GM18868 (cell line): Measurements from ENCODE around the gene CBLL1.

Source experiments
- ATAC-seq: cut with Tn5 transposase; IDR thresholded peaks from one replicate; pipeline ENCODE4 v1.9.1; 2021; ENCODE audit warnings: mild to moderate bottlenecking, moderate library complexity; ENCODE audit not compliant: unreplicated experiment

Gene CBLL1

DNA sequence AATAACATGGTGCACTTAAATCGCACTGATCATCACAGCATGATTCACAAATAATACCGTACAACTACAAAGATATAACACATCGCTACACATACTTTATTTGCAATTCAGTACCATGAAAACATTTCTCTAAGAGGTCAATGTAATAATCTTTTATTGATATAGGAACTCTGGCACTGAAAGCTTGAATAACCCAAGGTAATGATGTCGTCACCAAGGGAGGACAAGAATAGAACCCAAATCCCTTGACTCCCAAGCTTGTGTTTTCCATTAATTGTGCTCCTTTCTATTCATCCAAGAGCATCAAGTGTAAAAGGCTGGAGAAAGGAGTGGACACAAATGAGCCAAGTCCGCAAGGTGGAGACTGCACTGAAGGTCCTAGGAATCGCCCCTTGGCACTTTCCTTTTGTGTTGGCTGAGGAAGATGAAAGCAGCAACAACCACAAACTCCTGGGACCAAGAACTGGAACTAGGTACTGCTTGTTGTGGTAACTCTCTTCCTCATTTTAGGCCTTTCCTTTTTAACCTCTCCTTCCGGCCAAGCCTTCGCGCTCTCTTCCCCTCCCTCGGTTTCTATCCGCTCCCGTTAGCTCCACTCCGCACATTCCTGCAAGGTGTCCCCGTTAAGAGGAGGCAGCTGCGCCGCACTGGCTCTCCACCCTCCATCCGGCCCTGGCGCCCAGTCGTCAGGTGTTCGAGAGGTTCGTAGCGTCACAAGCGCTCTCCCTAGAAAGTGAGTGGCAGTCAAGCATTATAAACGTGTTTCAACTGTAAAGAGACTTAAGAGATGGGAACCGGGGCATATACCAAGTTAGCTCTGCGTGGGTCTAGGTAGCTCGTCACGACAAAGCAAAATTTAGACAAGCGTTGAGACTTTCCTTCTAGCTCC, 1.0 kb upstream of the CBLL1 start:
- ATAC-seq = peak; percentile 36

DNA sequence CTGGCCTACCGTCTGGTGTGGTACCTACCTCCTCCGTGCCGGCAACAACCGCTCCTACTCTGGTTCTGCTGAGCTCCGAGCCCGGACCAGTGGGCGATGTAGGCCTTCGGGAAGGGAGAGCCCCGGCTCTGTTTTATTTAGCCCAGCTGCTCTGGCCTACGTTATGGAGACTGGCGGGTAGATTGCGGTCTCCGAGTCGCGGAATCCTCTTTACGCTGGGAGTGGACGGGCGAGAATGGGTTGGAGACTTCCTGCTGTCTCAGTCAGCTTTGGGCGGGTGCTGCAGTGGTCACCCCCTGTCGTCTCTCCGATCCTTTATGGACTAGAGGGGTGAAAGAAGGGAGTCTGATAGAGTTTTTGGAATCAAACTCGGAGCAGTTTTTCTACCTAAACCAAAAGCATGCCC, 406 bp downstream of the CBLL1 start:
- ATAC-seq = peak; percentile 32

- ATAC-seq = no peak
These were observed 2.1 kb downstream of the CBLL1 start for GRCh38 chr7:107746006-107746405.

DNA sequence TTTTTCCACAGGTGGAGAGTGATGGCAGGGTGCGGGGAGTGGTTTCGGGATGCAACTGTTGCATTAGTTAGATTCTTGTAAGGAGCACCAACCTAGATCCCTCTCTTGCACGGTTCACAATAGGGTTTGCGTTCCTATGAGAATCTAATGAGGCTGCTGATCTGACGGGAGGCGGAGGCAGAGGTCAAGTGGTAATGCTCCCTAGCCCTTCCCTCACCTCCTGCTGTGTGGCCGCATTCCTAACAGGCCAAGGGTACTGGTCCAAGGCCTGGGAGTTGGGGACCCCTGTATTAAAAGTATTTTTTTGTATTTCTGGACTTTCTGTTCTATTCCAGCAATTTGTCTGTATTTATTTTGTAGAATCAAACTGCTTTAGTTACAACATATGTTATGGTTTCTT, 7.2 kb downstream of the CBLL1 start:
- no peak for ATAC-seq

- no peak for ATAC-seq
These were observed 10.7 kb downstream of the CBLL1 start for GRCh38 chr7:107754642-107755041.

GRCh38 chr7:107758667-107759066, 14.7 kb downstream of the CBLL1 start:
- no peak for ATAC-seq

DNA sequence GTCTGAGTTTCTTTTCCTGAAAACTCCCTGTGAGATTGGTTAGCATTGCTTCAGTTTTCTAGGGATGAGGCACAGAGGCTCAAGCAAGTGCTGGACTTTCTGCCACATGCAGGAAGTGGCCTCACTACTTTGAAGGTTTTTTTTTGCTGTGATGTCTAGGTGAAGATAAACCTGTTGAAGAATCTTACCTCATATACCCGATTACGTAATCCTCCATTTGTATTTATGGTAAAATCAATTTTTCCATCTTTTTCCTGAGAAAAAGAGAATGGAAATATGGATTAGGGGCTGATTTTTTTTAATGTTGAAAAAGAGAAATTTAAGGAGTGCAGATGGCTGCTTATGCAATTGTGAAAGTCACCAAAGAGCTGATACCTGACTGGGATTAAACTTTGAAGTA, 23.4 kb downstream of the CBLL1 start:
- no peak for ATAC-seq

- ATAC-seq = no peak
These were observed 24.3 kb downstream of the CBLL1 start for GRCh38 chr7:107768263-107768662.

DNA sequence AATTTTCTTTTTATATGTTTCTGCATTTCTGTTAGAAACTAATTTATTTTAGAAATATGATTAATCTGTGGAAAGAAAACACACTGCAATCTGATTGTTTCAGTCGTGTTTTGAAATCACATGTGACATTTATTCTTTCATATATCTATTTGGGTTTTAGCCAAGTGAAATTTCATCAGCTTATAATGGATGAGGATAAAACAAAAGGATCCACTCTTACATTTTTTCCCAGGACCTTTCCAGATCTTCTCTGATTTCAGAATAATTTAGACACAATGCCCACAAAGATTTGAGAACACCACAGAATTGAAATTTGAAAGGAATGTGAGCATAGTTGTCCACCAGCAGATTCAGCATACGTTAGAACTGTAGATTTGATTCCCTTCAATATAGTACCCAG, 29.1 kb downstream of the CBLL1 start:
- ATAC-seq = no peak

DNA sequence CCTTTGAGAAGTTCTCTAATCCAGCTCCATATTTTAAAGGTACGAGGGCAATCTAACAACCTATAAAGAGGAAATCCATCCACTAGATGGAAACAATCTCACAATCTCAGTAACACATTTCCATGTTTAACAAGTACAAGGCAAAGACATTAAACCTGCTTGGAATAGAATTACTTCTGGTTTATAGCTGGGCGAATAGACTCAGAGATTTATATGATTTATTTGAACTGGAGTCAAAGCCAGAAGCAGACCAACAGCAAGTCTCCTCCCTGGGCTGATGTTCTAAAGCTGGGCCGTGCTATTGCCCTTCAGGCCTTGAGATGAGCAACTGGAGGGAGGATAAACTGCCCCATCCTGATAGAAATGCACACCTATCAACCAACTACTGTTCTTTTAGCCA, 33.8 kb downstream of the CBLL1 start:
- ATAC-seq = no peak

DNA sequence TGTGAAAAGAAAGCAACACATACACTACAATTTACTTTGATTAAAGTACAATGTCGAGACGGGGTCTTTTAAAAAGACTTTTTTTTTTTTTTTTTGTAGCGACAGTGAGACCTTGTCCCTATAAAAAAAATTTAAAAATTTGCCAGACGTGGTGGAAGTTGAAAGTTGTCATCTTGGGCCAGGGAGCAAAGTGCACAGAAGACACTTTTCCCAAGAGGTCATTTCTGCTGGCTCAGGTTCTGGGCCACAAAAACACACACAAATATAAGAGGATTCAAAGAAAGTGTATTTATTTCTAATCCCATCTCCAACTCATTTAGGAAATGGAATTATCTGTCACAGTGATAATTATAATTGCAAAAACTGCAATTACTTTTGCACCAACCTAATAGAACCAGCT, 34.3 kb downstream of the CBLL1 start:
- ATAC-seq = no peak

- no peak for ATAC-seq
These were observed 35.7 kb downstream of the CBLL1 start for GRCh38 chr7:107779647-107780099.

GRCh38 chr7:107782374-107782773, 38.4 kb downstream of the CBLL1 start:
- ATAC-seq = no peak

GRCh38 chr7:107783648-107784047, 39.7 kb downstream of the CBLL1 start:
- no peak for ATAC-seq

GRCh38 chr7:107785170-107785569, 41.2 kb downstream of the CBLL1 start:
- no peak for ATAC-seq

DNA sequence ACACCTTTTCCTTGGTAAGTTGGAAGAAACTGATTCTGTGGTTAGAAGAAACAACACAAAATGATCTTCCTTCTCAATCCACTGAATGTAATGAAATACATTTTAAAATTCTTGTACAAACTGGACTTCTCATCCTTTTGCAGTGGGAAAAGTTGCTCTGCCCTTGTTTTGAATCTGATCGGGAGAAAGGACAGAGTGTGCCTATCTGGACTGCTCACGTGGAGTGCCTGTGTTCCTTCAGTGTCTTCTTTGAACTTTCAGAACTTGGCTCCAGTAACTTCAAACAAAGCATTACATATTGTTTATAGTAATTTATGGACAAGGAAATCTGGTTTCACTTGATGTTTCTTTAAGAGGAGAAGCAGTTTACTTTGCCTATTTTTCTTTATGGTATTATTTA, 42.0 kb downstream of the CBLL1 start:
- ATAC-seq = no peak

GRCh38 chr7:107788216-107788615, 44.3 kb downstream of the CBLL1 start:
- no peak for ATAC-seq

DNA sequence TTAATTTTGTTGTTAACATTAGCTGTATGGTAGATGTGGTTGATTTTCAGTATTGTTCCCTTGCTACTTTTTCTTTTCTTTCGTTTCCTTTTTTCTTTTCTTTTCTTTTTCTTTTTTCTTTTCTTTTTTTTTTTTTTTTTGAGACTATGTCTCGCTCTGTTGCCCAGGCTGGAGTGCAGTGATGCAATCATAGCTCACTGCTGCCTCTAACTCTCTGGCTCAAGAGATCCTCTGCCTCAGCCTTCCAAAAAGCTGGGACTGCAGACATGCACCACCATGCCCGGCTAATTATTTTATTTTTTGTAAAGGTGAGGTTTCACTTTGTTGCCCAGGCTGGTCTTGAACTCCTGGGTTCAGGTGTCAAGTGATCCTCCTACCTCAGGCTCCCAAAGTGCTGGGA, 44.7 kb downstream of the CBLL1 start:
- ATAC-seq = no peak

DNA sequence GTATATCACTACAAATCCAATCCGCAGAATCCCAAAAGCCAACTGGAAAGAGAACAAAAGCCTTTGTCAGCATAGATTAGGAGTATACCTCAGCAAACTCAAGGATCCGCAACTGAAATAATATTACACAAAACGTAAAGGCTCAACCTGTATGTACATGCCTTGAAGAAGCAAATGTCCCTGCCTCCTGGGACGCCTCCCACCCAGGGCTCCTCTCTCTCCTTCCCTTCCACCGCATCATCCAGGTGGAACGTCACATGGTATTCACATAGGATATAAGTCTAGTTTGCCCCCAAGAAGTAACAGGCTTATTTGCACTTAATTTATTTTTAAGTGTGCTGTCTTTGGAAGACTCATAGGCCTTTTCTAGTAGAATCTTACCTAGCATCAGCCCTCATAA, 45.7 kb downstream of the CBLL1 start:
- no peak for ATAC-seq

- ATAC-seq = no peak
These were observed 48.4 kb downstream of the CBLL1 start for GRCh38 chr7:107792364-107792763.

DNA sequence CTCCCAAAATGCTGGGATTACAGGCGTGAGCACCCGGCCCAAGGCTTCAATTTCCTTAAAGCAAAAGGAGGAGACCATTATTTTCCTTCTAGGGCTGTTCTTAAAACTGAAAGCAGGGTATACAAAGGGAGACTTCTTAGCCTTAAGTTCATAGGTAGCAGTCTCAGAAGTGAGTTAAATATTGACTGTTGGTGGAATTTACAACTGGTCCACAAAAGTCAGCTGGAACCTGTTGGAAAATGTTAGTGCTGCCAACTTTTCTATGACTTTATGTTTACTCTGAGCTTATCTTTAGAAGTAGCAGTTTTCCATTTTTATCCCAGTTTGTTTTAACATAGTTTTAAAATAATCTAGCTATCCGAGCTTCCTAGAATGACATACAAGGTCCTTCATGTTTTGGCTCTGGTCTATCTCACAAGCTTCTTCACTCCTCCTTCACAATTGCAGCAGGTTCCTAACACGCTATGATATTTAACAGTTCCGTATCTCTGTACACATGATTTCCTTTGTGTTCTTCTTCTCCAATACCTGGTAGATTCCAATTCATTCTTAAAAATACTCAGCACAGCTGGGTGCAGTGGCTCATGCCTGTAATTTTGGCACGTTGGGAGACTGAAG, 55.8 kb downstream of the CBLL1 start:
- ATAC-seq = no peak

- no peak for ATAC-seq
These were observed 59.2 kb downstream of the CBLL1 start, which contains the start of gene SLC26A3 for GRCh38 chr7:107803009-107803610. TSS of gene SLC26A3 (minus strand) at chr7:107803223. CDS start at chr7:107794509, 8,714 bp downstream.
